HG03571 (cell line): ENCODE measurements around the gene A3GALT2.

Experiments
- ATAC-seq: cut with Tn5 transposase; IDR thresholded peaks from one replicate; pipeline ENCODE4 v1.9.1; 2021; ENCODE audit not compliant: unreplicated experiment

A3GALT2 gene

GRCh38 chr1:33332881-33333280, 12.0 kb upstream of the A3GALT2 start:
- no peak for ATAC-seq

- no peak for ATAC-seq
Measured at GRCh38 chr1:33332357-33332789, 11.5 kb upstream of the A3GALT2 start.

GRCh38 chr1:33331444-33332356, 10.8 kb upstream of the A3GALT2 start:
- no peak for ATAC-seq

GRCh38 chr1:33330906-33331305, 10.0 kb upstream of the A3GALT2 start:
- no peak for ATAC-seq

GRCh38 chr1:33330361-33330890, 9.5 kb upstream of the A3GALT2 start:
- ATAC-seq = no peak

- no peak for ATAC-seq
Measured at GRCh38 chr1:33329600-33330305, 8.9 kb upstream of the A3GALT2 start.

- no peak for ATAC-seq
Measured at GRCh38 chr1:33328817-33329216, 7.9 kb upstream of the A3GALT2 start.

GRCh38 chr1:33327587-33328325, 6.9 kb upstream of the A3GALT2 start:
- no peak for ATAC-seq

- ATAC-seq = no peak
Measured at GRCh38 chr1:33326785-33327184, 5.9 kb upstream of the A3GALT2 start.

GRCh38 chr1:33324677-33325575, 4.0 kb upstream of the A3GALT2 start:
- ATAC-seq = no peak

- no peak for ATAC-seq
Measured at GRCh38 chr1:33323663-33324477, 3.0 kb upstream of the A3GALT2 start.

GRCh38 chr1:33322870-33323585, 2.1 kb upstream of the A3GALT2 start:
- no peak for ATAC-seq

- no peak for ATAC-seq
Measured at GRCh38 chr1:33322109-33322508, 1.2 kb upstream of the A3GALT2 start.

GRCh38 chr1:33321178-33321577, 280 bp upstream of the A3GALT2 start:
- no peak for ATAC-seq

GRCh38 chr1:33319949-33320618, 814 bp downstream of the A3GALT2 start:
- no peak for ATAC-seq

GRCh38 chr1:33319186-33319948, 1.5 kb downstream of the A3GALT2 start:
- ATAC-seq = no peak

GRCh38 chr1:33317946-33318345, 3.0 kb downstream of the A3GALT2 start:
- ATAC-seq = no peak
